ENCODE data around the gene RAB31. TPM values are rescaled to one million over a fixed set of nuclear protein-coding genes. Genes with fewer than 3 reads are reported as not detected.

Gene RAB31
- total RNA-seq, 1 donor from 2014 or later = 36.8 TPM

GRCh38 chr18:9858642-9859041 is 150.5 kb downstream of the RAB31 start:
- H3K27me3 ChIP-seq = no peaks in the 10 kb centered on the region
- H3K4me1 ChIP-seq = peaks cover 0 to 15% of the 10 kb centered on the region in 2 donors
- no peak overlapping the region for H3K27ac ChIP-seq
- no peak overlapping the region for H3K4me3 ChIP-seq
- no peaks in the 10 kb centered on the region for H3K9me3 ChIP-seq
- DNase-seq (ENCODE audit: low spot score in 2 of 2) = no peak
- peaks cover 10 to 19% of the 10 kb centered on the region in 2 donors for H3K36me3 ChIP-seq
- TF ChIP-seq CTCF (IDR thresholded peaks at IDR 0.05) = no peak
- intact Hi-C loops (cut with DNase I) = no loop called here

- Histone ChIP-seq H3K36me3 (peaks cover 10 to 19% of the 10 kb centered on the region in 2 donors), H3K4me3 (no peak overlapping the region), H3K4me1 (peaks cover 0 to 15% of the 10 kb centered on the region in 2 donors), H3K27ac (no peak overlapping the region), H3K9me3 (no peaks in the 10 kb centered on the region), H3K27me3 (no peaks in the 10 kb centered on the region)
- TF ChIP-seq CTCF (IDR thresholded peaks at IDR 0.05) = no peak
- intact Hi-C loops (cut with DNase I) = no loop called here
- DNase-seq (ENCODE audit: low spot score in 2 of 2) = no peak
These were observed 151.1 kb downstream of the RAB31 start for GRCh38 chr18:9859232-9859631.

GRCh38 chr18:9860682-9861081 is 152.6 kb downstream of the RAB31 start:
- TF ChIP-seq CTCF (IDR thresholded peaks at IDR 0.05) = no peak
- intact Hi-C loops (cut with DNase I) = no loop called here
- Histone ChIP-seq H3K4me3 (no peak overlapping the region), H3K36me3 (peaks cover 10 to 19% of the 10 kb centered on the region in 2 donors), H3K9me3 (peaks cover 0 to 5% of the 10 kb centered on the region in 2 donors), H3K27me3 (no peaks in the 10 kb centered on the region), H3K27ac (no peak overlapping the region), H3K4me1 (peaks cover 0 to 3% of the 10 kb centered on the region in 2 donors)
- no peak for DNase-seq (ENCODE audit: low spot score in 2 of 2)

GRCh38 chr18:9861157-9861556 is 153.1 kb downstream of the RAB31 start:
- TF ChIP-seq CTCF (IDR thresholded peaks at IDR 0.05) = no peak
- Histone ChIP-seq H3K27ac (no peak overlapping the region), H3K4me3 (no peak overlapping the region), H3K27me3 (no peaks in the 10 kb centered on the region), H3K9me3 (peaks cover 0 to 9% of the 10 kb centered on the region in 2 donors), H3K36me3 (peaks cover 10 to 19% of the 10 kb centered on the region in 2 donors), H3K4me1 (no peaks in the 10 kb centered on the region)
- no peak for DNase-seq (ENCODE audit: low spot score in 2 of 2)
- intact Hi-C loops (cut with DNase I) = no loop called here

GRCh38 chr18:9861933-9862332 is 153.8 kb downstream of the RAB31 start:
- H3K4me1 ChIP-seq = no peaks in the 10 kb centered on the region
- peaks cover 10 to 19% of the 10 kb centered on the region in 2 donors for H3K36me3 ChIP-seq
- H3K27me3 ChIP-seq = no peaks in the 10 kb centered on the region
- H3K9me3 ChIP-seq = peaks cover 0 to 9% of the 10 kb centered on the region in 2 donors
- no peak for DNase-seq (ENCODE audit: low spot score in 2 of 2)
- no peak overlapping the region for H3K27ac ChIP-seq
- no peak overlapping the region for H3K4me3 ChIP-seq
- TF ChIP-seq CTCF (IDR thresholded peaks at IDR 0.05) = no peak
- intact Hi-C loops (cut with DNase I) = no loop called here

- DNase-seq (ENCODE audit: low spot score in 2 of 2) = no peak
- Histone ChIP-seq H3K4me1 (no peaks in the 10 kb centered on the region), H3K9me3 (peaks cover 0 to 9% of the 10 kb centered on the region in 2 donors), H3K27me3 (no peaks in the 10 kb centered on the region), H3K36me3 (peaks cover 10 to 19% of the 10 kb centered on the region in 2 donors), H3K27ac (no peak overlapping the region), H3K4me3 (no peak overlapping the region)
- intact Hi-C loops (cut with DNase I) = no loop called here
- no peak for TF ChIP-seq CTCF (IDR thresholded peaks at IDR 0.05)
These were observed 154.6 kb downstream of the RAB31 start for GRCh38 chr18:9862686-9863085.
